ENCODE measurements around the gene PLET1.
A peak's percentile ranks its signal among the peaks of the same experiment; 100 is the strongest.

The PLET1 gene

GRCh38 chr11:112238041-112238440, 22.6 kb downstream of the PLET1 start:
- DNase-seq (ENCODE audit: low read depth) = no peak

GRCh38 chr11:112237451-112237850, 23.2 kb downstream of the PLET1 start:
- no peak for DNase-seq (ENCODE audit: low read depth)

DNA sequence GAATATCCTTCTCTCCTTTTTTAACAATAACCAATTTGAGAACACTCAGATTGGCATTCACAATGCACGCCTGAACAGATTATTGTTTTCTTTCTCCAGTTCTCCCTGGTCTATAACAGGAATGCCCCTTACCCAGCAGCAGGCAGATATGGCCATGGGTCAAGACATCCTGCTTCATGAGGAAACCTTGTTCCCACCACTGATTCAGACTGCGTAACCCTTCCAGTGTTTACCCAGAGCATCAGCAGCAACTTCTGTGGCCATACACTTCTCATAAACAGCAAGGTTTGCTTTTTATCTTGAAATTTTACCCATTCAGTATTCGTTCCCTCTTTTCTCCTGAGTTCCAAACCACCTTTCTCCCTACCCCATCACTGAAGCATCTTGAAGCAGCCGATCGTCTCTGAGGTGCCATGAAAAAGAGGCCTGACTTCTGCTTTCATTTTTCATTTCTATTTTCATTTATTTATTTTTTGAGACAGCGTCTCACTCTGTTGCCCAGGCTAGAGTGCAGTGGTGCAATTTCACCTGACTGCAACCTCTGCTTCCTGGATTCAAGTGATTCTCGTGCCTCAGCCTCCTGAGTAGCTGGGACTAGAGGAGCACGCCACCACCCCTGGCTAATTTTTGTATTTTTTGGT, 24.8 kb downstream of the PLET1 start:
- no peak for DNase-seq (ENCODE audit: low read depth)

GRCh38 chr11:112231952-112232351, 28.7 kb downstream of the PLET1 start:
- DNase-seq (ENCODE audit: low read depth) = no peak

GRCh38 chr11:112229746-112230433, 30.8 kb downstream of the PLET1 start:
- no peak for DNase-seq (ENCODE audit: low read depth)

GRCh38 chr11:112229159-112229558, 31.5 kb downstream of the PLET1 start:
- DNase-seq (ENCODE audit: low read depth) = no peak

DNA sequence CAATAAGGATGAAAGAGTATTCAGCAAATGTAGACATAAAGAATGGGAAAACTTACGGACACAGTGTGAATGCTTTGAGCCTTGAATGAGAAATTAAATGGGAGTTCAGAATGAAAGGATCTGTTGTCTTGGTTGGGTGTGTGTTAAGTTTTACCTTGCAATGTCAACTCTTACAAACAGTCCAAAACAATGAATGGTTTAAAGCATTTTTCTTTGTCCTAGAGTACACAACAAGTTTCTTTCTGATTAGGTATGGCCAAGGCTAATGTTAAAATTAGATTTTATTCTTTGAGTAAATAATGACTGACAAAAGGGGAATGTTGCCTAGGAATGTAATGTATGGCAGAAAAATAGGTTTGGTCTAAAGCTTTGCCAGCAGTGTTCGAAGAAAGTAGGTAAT, 32.0 kb downstream of the PLET1 start:
- no peak for DNase-seq (ENCODE audit: low read depth)

GRCh38 chr11:112227471-112227870, 33.2 kb downstream of the PLET1 start:
- DNase-seq (ENCODE audit: low read depth) = no peak

DNA sequence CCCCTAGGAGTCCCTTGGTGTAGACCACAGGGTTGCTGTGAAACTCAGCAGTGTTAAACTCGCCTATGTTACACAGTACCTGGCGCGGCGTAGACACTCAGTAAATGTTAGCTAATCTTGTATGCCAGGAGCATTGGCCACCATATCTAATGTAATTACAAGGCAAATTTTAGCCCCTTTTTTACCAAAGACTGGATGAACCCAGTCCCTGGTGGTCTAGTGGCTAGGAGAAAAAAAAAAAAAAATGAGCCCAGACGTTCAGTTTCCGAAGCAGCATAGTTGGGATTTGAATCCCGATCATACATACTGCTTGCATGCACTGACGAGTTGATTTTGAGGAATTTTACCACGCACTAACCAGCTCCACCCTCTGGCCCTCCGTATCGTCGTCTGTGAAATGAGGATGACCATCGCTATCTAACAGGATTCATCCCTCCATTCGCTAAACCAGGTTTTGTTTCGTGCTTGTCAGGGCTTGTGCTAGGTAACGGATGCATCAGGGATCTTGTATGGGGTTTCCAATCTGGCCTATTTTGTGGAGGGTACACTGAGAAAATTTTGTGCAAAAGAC, 33.7 kb downstream of the PLET1 start:
- no peak for DNase-seq (ENCODE audit: low read depth)

DNA sequence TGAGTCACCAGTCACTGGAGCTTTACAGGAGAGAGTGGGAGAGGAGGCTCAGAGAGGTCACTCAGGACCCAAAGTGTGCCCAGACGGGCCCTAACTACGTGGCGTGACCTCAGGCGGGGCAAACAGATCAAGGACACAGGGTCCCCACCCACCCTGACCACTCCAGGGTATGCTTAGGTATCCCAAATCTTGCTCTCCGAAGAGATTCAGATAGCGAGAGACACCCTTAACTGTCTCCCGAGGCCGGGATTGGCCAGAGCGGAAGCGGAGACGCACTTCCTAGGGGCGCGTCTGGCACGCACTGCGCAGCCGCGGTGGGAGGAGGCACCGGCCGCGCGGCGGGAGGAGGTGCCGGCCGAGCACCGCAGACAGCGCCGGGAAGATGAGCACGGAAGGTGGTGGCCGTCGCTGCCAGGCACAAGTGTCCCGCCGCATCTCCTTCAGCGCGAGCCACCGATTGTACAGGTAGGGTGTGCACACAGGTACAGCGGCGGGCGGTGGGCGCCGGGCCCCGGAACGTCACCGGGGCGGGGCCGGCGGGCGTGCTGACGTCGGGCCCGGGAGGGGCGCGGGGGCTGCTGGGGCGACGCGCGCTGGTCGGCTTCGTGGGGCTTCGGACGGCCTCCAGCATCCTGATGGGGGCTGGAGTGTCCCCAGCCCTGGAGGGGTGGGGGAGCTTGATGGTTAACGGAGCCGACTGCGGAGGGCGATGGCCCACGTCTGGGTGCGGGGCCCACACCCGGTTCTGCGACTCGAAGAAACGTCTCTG, 34.4 kb downstream of the PLET1 start, which contains the start of gene PTS:
TSS of gene PTS (plus strand) at position 367 of the 769 bp plus-strand sequence. CDS start at position 383, 16 bp downstream.
- DNase-seq (ENCODE audit: low read depth) = peak; percentile 45

DNA sequence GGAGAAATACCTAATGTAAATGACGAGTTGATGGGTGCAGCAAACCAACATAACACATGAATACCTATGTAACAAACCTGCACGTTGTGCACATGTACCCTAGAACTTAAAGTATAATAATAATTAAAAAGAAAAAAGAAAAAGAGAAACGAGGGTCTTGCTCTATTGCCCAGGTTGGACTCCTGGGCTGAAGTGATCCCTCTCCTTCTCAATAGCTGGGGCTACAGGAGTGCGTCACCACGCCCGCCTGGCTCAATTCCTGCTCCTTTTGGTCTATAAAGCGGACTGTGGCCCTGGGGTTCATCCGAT, 35.0 kb downstream of the PLET1 start:
- no peak for DNase-seq (ENCODE audit: low read depth)

GRCh38 chr11:112223754-112224532, 36.7 kb downstream of the PLET1 start:
- no peak for DNase-seq (ENCODE audit: low read depth)

DNA sequence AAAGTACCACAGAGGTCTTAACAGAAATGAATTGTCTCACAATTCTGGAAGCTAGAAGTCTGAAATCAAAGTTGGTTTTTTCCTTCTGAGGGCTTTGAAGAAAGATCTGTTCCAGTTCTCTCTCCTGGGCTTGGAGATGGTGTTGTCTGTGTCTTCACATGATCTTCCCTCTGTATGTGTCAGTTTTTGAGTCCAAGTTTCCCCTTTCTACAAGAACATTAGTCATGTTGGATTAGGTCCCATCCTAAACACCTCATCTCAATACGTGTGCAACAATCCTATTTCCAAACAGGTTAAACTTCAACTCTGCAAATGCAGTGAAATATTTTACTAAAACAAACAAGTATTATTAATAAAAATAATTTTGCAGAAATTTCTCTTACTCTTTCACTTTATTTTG, 37.5 kb downstream of the PLET1 start:
- DNase-seq (ENCODE audit: low read depth) = no peak

GRCh38 chr11:112222303-112222702, 38.4 kb downstream of the PLET1 start:
- DNase-seq (ENCODE audit: low read depth) = no peak

- DNase-seq (ENCODE audit: low read depth) = no peak
Measured at GRCh38 chr11:112221274-112221835, 39.3 kb downstream of the PLET1 start.

DNA sequence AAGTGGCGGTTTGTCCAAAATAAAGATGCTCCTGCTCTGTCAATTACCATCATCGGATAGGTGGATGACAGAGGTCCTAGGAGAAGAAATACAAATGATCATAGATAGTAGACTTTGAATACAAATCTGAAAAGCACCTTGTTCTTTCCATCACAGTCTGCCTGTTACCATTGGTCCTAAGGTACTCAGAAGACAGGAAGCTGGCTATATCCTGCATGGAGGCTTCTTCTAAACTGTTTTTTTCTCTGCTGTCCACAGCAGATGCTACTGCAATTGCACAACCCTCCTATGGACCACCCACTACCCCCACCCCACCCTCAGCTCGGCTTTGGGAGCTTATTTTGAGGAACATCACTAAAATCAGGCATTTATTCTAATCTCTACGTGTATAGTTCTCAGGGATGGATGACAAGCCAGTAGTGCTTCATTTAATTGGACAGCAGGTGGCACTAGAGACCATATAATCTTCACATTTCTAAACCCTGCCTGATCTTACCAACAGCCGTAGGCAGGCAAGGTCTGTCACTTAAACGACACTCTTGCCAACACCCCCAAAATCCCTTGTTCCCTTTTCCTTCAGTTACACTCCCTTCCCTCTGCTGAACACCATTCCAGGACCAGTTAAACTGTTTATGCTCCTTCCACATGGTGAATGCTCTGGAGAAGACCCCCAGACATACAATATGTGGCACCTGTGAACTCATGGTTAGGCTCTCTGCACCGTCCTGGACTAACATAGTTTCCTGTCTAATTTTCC, 41.0 kb downstream of the PLET1 start:
- DNase-seq (ENCODE audit: low read depth) = no peak

DNA sequence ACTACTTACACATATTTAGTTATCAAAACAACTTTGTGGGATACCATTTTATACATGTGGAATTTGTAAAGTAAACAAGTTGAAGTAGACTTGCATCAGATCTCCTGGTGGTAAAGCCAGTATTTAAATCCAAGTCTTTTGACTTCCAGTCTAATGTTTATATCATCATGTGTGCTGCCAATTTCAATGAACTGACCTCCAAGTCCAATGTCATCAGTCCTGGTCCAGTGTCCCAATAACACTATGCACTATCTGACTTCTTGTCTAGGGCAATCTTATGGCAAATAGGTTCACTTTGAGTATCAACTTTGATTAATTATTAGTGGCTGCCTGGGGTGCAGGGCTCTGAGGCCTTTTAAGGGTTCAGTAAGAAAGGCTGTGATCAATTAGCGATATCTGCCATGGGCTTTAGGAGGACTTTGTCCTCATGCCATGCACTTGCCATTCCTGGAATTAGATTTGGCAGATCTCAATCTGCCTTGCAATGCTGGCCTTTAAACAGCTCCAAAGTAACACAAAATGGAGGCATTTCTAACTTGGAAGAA, 44.0 kb downstream of the PLET1 start:
- DNase-seq (ENCODE audit: low read depth) = no peak

- no peak for DNase-seq (ENCODE audit: low read depth)
Measured at GRCh38 chr11:112215621-112216020, 45.0 kb downstream of the PLET1 start.

DNA sequence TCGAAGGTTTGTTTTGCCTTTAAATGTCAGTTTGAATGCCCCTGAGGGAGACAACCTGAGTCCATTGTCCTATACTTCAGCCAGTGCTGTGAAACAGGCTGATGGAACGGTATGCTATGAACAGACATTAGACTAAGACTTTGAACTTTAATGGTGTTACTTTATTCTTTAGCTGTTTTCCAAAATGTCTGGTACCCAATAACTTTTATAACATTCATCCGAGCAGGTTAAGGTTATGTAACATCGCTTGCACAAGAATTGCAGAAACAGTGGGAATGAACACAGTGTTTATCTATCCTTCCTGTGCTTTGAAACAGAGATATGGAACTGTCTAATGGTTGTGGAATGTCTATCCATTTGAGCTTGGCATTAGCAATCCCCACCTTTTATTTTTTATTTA, 46.9 kb downstream of the PLET1 start:
- DNase-seq (ENCODE audit: low read depth) = no peak

DNA sequence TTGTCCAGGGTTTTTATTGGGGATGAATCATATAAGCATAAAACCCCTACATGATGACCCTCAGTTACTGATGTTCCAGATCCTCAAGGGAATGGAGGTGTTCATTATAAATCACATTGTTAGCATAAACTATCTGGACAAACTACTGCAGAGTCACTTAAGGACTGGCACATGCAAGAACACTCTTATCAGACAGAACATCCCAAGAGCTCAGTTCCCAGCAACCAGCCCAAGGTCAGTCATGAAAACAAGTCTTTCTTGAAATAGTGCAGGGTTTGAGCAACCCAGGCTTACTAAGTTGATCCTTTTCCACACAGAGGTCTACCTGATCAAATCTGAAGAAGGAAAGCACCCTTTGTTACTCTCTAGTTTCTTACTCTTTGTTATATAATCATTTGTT, 48.0 kb downstream of the PLET1 start:
- no peak for DNase-seq (ENCODE audit: low read depth)

- no peak for DNase-seq (ENCODE audit: low read depth)
Measured at GRCh38 chr11:112212290-112212689, 48.4 kb downstream of the PLET1 start.
